HepG2 (cell line): Measurements from ENCODE around the gene SREBF1. TPM values are rescaled to one million over a fixed set of nuclear protein-coding genes. Genes with fewer than 3 reads are reported as not detected.
A peak's percentile ranks its signal among the peaks of the same experiment; 100 is the strongest.

Experiments used
- AGO1 ChIP-seq: fragments of 200-400 bp; formaldehyde crosslinking; IDR thresholded peaks from 2 replicates; pipeline ENCODE4 v1.6.1; 2017; ENCODE audit warnings: mild to moderate bottlenecking, low read depth, low read length, moderate library complexity; ENCODE audit not compliant: poor library complexity, severe bottlenecking
- ERF ChIP-seq: IDR thresholded peaks from 2 replicates; pipeline ENCODE4 v1.6.1; 2018; ENCODE audit warnings: missing biosample characterization, missing genetic modification reagents
- HOXA5 ChIP-seq: sonication (generic); formaldehyde crosslinking; IDR thresholded peaks from 2 replicates; pipeline ENCODE4 v1.4.0; 2020; ENCODE audit warnings: missing genetic modification reagents
- ISX ChIP-seq: sonication (generic); formaldehyde crosslinking; conservative IDR thresholded peaks from 2 replicates; pipeline ENCODE4 v1.5.0; 2020; ENCODE audit warnings: missing genetic modification reagents
- JARID2 ChIP-seq: sonication (generic); formaldehyde crosslinking; IDR thresholded peaks from 2 replicates; pipeline ENCODE4 v1.8.1; 2023; ENCODE audit warnings: missing genetic modification reagents, inconsistent platforms; ENCODE audit not compliant: insufficient replicate concordance
- MXI1 ChIP-seq: IDR thresholded peaks from 3 replicates; pipeline ENCODE4 v1.6.1; 2012; ENCODE audit warnings: low read depth, low read length, inconsistent platforms, borderline replicate concordance
- NR1H2 ChIP-seq: sonication (generic); formaldehyde crosslinking; IDR thresholded peaks from 2 replicates; pipeline ENCODE4 v1.8.1; 2022; ENCODE audit warnings: low read depth, missing genetic modification reagents, borderline replicate concordance
- POLR2AphosphoS2 ChIP-seq: IDR thresholded peaks from 2 replicates; pipeline ENCODE4 v1.6.1; 2011; ENCODE audit warnings: low read depth, low read length, improper control_type of control experiment
- SALL1 ChIP-seq: sonication (generic); formaldehyde crosslinking; IDR thresholded peaks from 2 replicates; pipeline ENCODE4 v1.8.0; 2022; ENCODE audit warnings: mild to moderate bottlenecking, missing genetic modification reagents
- SP1 ChIP-seq, 2 experiments: fragments of 450-650 bp in 1 of 2; sonication (generic) in 1 of 2; formaldehyde crosslinking in 1 of 2; IDR thresholded peaks; 2 replicates each; pipeline versions ENCODE4 v1.4.0 to v1.6.1; 2016 to 2020; ENCODE audit warnings: missing genetic modification reagents in 1 of 2
- THRA ChIP-seq: sonication (generic); formaldehyde crosslinking; IDR thresholded peaks from 2 replicates; pipeline ENCODE4 v1.4.0; 2020; ENCODE audit warnings: missing genetic modification reagents, borderline replicate concordance
- ZFAT ChIP-seq: sonication (generic); formaldehyde crosslinking; conservative IDR thresholded peaks from 2 replicates; pipeline ENCODE4 v1.8.1; 2023; ENCODE audit warnings: missing genetic modification reagents, inconsistent platforms
- ZNF232 ChIP-seq: sonication (generic); formaldehyde crosslinking; IDR thresholded peaks from 2 replicates; pipeline ENCODE4 v1.4.0; 2020; ENCODE audit warnings: missing genetic modification reagents, borderline replicate concordance
- ZNF24 ChIP-seq: fragments of 450-650 bp; IDR thresholded peaks from 2 replicates; pipeline ENCODE4 v1.6.1; 2017; ENCODE audit warnings: antibody characterized with exemption, mild to moderate bottlenecking
- ZNF251 ChIP-seq: sonication (generic); formaldehyde crosslinking; IDR thresholded peaks from 2 replicates; pipeline ENCODE4 v1.9.0; 2021; ENCODE audit warnings: mild to moderate bottlenecking, missing genetic modification reagents
- ZNF563 ChIP-seq: sonication (generic); formaldehyde crosslinking; IDR thresholded peaks from 2 replicates; pipeline ENCODE4 v1.8.0; 2022; ENCODE audit warnings: mild to moderate bottlenecking, moderate library complexity, missing genetic modification reagents
- ZNF780A ChIP-seq: sonication (generic); formaldehyde crosslinking; IDR thresholded peaks from 2 replicates; pipeline ENCODE4 v1.8.0; 2022; ENCODE audit warnings: mild to moderate bottlenecking, missing genetic modification reagents, moderate library complexity
- ZNF83 ChIP-seq: sonication (generic); formaldehyde crosslinking; IDR thresholded peaks from 2 replicates; pipeline ENCODE4 v1.4.0; 2020; ENCODE audit warnings: missing genetic modification reagents, mild to moderate bottlenecking, borderline replicate concordance
- ZNF879 ChIP-seq: sonication (generic); formaldehyde crosslinking; IDR thresholded peaks from 2 replicates; pipeline ENCODE4 v1.8.1; 2023; ENCODE audit warnings: missing genetic modification reagents
- polyA plus RNA-seq, 8 experiments: library from polyadenylated mRNA; depleted of rRNA in 3 of 8; stranded (reverse) in 7 of 8; unstranded in 1 of 8; fragments of >200 nt; fragmentation: Illumina TruSeq in 4 of 8; extraction: Trizol in 4 of 8; gene quantifications; 2 replicates each; pipeline versions ENCODE4 v1.2.1 to v1.2.3, GENCODE V29; 2011 to 2016; ENCODE audit warnings: low read depth in 4 of 8, missing spikeins in 1 of 8, mixed read lengths in 1 of 8; ENCODE audit not compliant: insufficient read depth in 1 of 8
- total RNA-seq, 5 experiments: library from RNA; depleted of rRNA; stranded (reverse); fragments of >200 nt; fragmentation: Illumina TruSeq; extraction: Trizol; gene quantifications; 2 replicates each; pipeline ENCODE4 v1.2.3, GENCODE V29; 2016; ENCODE audit warnings: low read depth in 1 of 5
- TF ChIP-seq, protein P1 (sequence below): IDR thresholded peaks from 2 replicates; pipeline ENCODE4 v1.6.1; 2016; ENCODE audit warnings: mild to moderate bottlenecking, missing biosample characterization, missing genetic modification reagents

The SREBF1 gene
- total and polyA plus RNA-seq, 2 of the 13 experiments (the other 11 are each of a cell fraction or from before 2014, with no cell fraction given) = 34.3 to 38.0 TPM

- no peak for TF ChIP-seq ZFAT (CRISPR knock-in tag)
- TF ChIP-seq JARID2 (CRISPR knock-in tag) = peak; percentile 29
- TF ChIP-seq, protein P1, sequence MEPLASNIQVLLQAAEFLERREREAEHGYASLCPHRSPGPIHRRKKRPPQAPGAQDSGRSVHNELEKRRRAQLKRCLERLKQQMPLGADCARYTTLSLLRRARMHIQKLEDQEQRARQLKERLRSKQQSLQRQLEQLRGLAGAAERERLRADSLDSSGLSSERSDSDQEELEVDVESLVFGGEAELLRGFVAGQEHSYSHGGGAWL (CRISPR knock-in tag) = peak; percentile 84; the same call in 1 of the 2 replicates
- TF ChIP-seq ZNF563 (CRISPR knock-in tag) = peak; percentile 66; the same call in 1 of the 2 replicates
- TF ChIP-seq POLR2AphosphoS2 = peak; percentile 76; the same call in 1 of the 2 replicates
- TF ChIP-seq ZNF879 = no peak
- TF ChIP-seq THRA (CRISPR knock-in tag) = peak; percentile 94; the same call in 1 of the 2 replicates
- TF ChIP-seq ZNF251 (CRISPR knock-in tag) = peak; percentile 74; the same call in 1 of the 2 replicates
- 0 out of 2 replicates have a peak, but pooled peaks have one; percentile 17 for TF ChIP-seq ZNF83 (CRISPR knock-in tag)
- TF ChIP-seq MXI1 = peak; percentile 92
- TF ChIP-seq HOXA5 = peak; percentile 94
- peak; percentile 89; the same call in 1 of the 2 replicates for TF ChIP-seq SALL1 (CRISPR knock-in tag)
- no peak for TF ChIP-seq ZNF24
- no peak; the same call in none of the 2 replicates for TF ChIP-seq ZNF232 (CRISPR knock-in tag)
- peak; percentile 28 for TF ChIP-seq AGO1
- peak; percentile 69; the same call in 1 of the 2 replicates for TF ChIP-seq ISX (CRISPR knock-in tag)
- TF ChIP-seq ZNF780A (CRISPR knock-in tag) = no peak
- peak; percentile 92 for TF ChIP-seq ERF (CRISPR knock-in tag)
- peak; percentile 100 for TF ChIP-seq NR1H2 (CRISPR knock-in tag)
- no peak for TF ChIP-seq SP1 (IDR thresholded peaks at IDR 0.05)
- peak; percentile 48 for TF ChIP-seq SP1 (CRISPR knock-in tag; IDR thresholded peaks at IDR 0.05)
Observed at GRCh38 chr17:17836250-17836817, 452 bp downstream of the SREBF1 start (continued).
